ENCODE results near the gene DRICH1. TPM values are rescaled to one million over a fixed set of nuclear protein-coding genes. Genes with fewer than 3 reads are reported as not detected.
"Not testable (repeated sequence)": the region's sequence is repeated elsewhere in the genome, so short reads cannot be mapped to it uniquely, and the experiment has no call there.

Gene DRICH1
- total RNA-seq, 3 donors from 2014 or later: 0.65 to 1.9 (median 0.85) TPM

GRCh38 chr22:23675502-23676415 is 43.6 kb upstream of the DRICH1 start:
- intact Hi-C loops (cut with DNase I, micrococcal nuclease): no loop called here
- DNase-seq: peak; percentile 70 to 75 (median 71)
- H3K4me3 ChIP-seq: no peak overlapping the region
- H3K4me1 ChIP-seq (ENCODE audit: low read depth): peaks cover 6% of the 10 kb centered on the region
- no peaks in the 10 kb centered on the region for H3K9me3 ChIP-seq
- ATAC-seq: peak; percentile 85
- H3K36me3 ChIP-seq (ENCODE audit: low read depth): no peaks in the 10 kb centered on the region
- TF ChIP-seq CTCF (IDR thresholded peaks at IDR 0.05): no peak

GRCh38 chr22:23674886-23675501 is 42.9 kb upstream of the DRICH1 start:
- peak in 1 of 3 donors; percentile 16 for DNase-seq
- intact Hi-C loops (cut with DNase I, micrococcal nuclease); H3K9me3 ChIP-seq; ATAC-seq; H3K4me3 ChIP-seq; H3K36me3 ChIP-seq (ENCODE audit: low read depth); H3K4me1 ChIP-seq (ENCODE audit: low read depth): not testable (repeated sequence)

GRCh38 chr22:23673826-23674690 is 41.9 kb upstream of the DRICH1 start:
- peaks cover 6% of the 10 kb centered on the region for H3K4me1 ChIP-seq (ENCODE audit: low read depth)
- intact Hi-C loops (cut with DNase I, micrococcal nuclease): no loop called here
- no peak overlapping the region for H3K4me3 ChIP-seq
- no peaks in the 10 kb centered on the region for H3K9me3 ChIP-seq
- TF ChIP-seq CTCF (IDR thresholded peaks at IDR 0.05): no peak
- H3K36me3 ChIP-seq (ENCODE audit: low read depth): no peaks in the 10 kb centered on the region
- DNase-seq: peak in 1 of 3 donors; percentile 31
- ATAC-seq: no peak

- Histone ChIP-seq H3K4me3 (no peak overlapping the region), H3K36me3 (ENCODE audit: low read depth) (no peaks in the 10 kb centered on the region), H3K9me3 (no peaks in the 10 kb centered on the region), H3K4me1 (ENCODE audit: low read depth) (peaks cover 6% of the 10 kb centered on the region)
- intact Hi-C loops (cut with DNase I, micrococcal nuclease): no loop called here
- no peak for TF ChIP-seq CTCF (IDR thresholded peaks at IDR 0.05)
- ATAC-seq: no peak
- DNase-seq: peak in 1 of 3 donors; percentile 10
These were observed 41.0 kb upstream of the DRICH1 start for GRCh38 chr22:23673050-23673620.

- H3K4me1 ChIP-seq (ENCODE audit: low read depth); H3K4me3 ChIP-seq; H3K9me3 ChIP-seq; H3K36me3 ChIP-seq (ENCODE audit: low read depth); ATAC-seq; intact Hi-C loops (cut with DNase I, micrococcal nuclease): not testable (repeated sequence)
- DNase-seq: peak in 1 of 3 donors; percentile 17
These were observed 40.4 kb upstream of the DRICH1 start for GRCh38 chr22:23672307-23673049.

- DNase-seq (peak in 1 of 3 donors; percentile 0), ATAC-seq (peak; percentile 10)
- H3K36me3 ChIP-seq (ENCODE audit: low read depth); H3K4me3 ChIP-seq; H3K9me3 ChIP-seq; H3K4me1 ChIP-seq (ENCODE audit: low read depth); intact Hi-C loops (cut with DNase I, micrococcal nuclease): not testable (repeated sequence)
These were observed 39.3 kb upstream of the DRICH1 start for GRCh38 chr22:23671387-23671786.
